Neuronal stem cell (in vitro differentiated cells): Measurements from ENCODE around the gene PEX16.

ENCODE experiments used
- DNase-seq: peaks from one replicate; pipeline ENCODE4 v3.0.0-alpha.2; 2013; ENCODE audit warnings: low spot score
- H2AFZ ChIP-seq: one replicate; pipeline ENCODE4 v1.6.1; 2013; ENCODE audit warnings: mild to moderate bottlenecking, low read length, inconsistent platforms
- H2AK5ac ChIP-seq: 2 replicates; pipeline ENCODE4 v1.6.1; 2013; ENCODE audit warnings: low read depth, mild to moderate bottlenecking, inconsistent platforms, low read length, moderate library complexity, mixed read lengths
- H2BK120ac ChIP-seq: 2 replicates; pipeline ENCODE4 v1.6.1; 2013; ENCODE audit warnings: low read depth, mild to moderate bottlenecking, inconsistent platforms, low read length, moderate library complexity, mixed read lengths
- H2BK12ac ChIP-seq: one replicate; pipeline ENCODE4 v1.6.1; 2013; ENCODE audit warnings: low read length, inconsistent platforms
- H2BK15ac ChIP-seq: 2 replicates; pipeline ENCODE4 v1.6.1; 2013; ENCODE audit warnings: mild to moderate bottlenecking, low read length, inconsistent platforms, mixed read lengths
- H2BK5ac ChIP-seq: one replicate; pipeline ENCODE4 v1.6.1; 2013; ENCODE audit warnings: inconsistent platforms, mild to moderate bottlenecking, low read length, moderate library complexity
- H3K14ac ChIP-seq: one replicate; pipeline ENCODE4 v1.6.1; 2013; ENCODE audit warnings: low read length, inconsistent platforms
- H3K18ac ChIP-seq: 2 replicates; pipeline ENCODE4 v1.6.1; 2013; ENCODE audit warnings: low read length, inconsistent platforms
- H3K23ac ChIP-seq: 2 replicates; pipeline ENCODE4 v1.6.1; 2013; ENCODE audit warnings: low read depth, mild to moderate bottlenecking, mixed read lengths, low read length, inconsistent platforms; ENCODE audit not compliant: poor library complexity
- H3K27ac ChIP-seq: replicated peaks from 3 replicates; pipeline ENCODE4 v1.5.1; 2013; ENCODE audit warnings: low read length, inconsistent platforms
- H3K27me3 ChIP-seq, 3 experiments: 2 replicates each; pipeline ENCODE4 v1.6.1; 2013; ENCODE audit warnings: low read length in 3 of 3, mild to moderate bottlenecking in 2 of 3, inconsistent platforms in 1 of 3, low read depth in 1 of 3, mixed read lengths in 1 of 3, moderate library complexity in 1 of 3; ENCODE audit not compliant: control insufficient read depth in 3 of 3, insufficient read depth in 3 of 3
- H3K36me3 ChIP-seq, 2 donors: replicated peaks in 1 of 2; 2 replicates each; pipeline ENCODE4 v1.6.1; 2013; ENCODE audit warnings: low read length in 2 of 2; ENCODE audit not compliant: control insufficient read depth in 2 of 2, insufficient read depth in 2 of 2
- H3K4ac ChIP-seq: 2 replicates; pipeline ENCODE4 v1.6.1; 2013; ENCODE audit warnings: inconsistent platforms, mild to moderate bottlenecking, low read length, moderate library complexity
- H3K4me1 ChIP-seq, 2 donors: 1 replicate in 1 of 2; 2 replicates in 1 of 2; pipeline ENCODE4 v1.6.1; 2013; ENCODE audit warnings: low read length in 2 of 2, low read depth in 1 of 2; ENCODE audit not compliant: control insufficient read depth in 2 of 2, insufficient read depth in 1 of 2
- H3K4me2 ChIP-seq: one replicate; pipeline ENCODE4 v1.6.1; 2013; ENCODE audit warnings: mild to moderate bottlenecking, low read length, inconsistent platforms; ENCODE audit not compliant: insufficient read depth, poor library complexity, severe bottlenecking
- H3K4me3 ChIP-seq, 2 donors: 2 replicates each; pipeline ENCODE4 v1.5.1; 2013; ENCODE audit warnings: low read length in 2 of 2, mild to moderate bottlenecking in 2 of 2, inconsistent platforms in 1 of 2, moderate library complexity in 1 of 2
- H3K79me1 ChIP-seq: one replicate; pipeline ENCODE4 v1.6.1; 2013; ENCODE audit warnings: low read depth, mild to moderate bottlenecking, inconsistent platforms, low read length, moderate library complexity
- H3K9ac ChIP-seq: one replicate; pipeline ENCODE4 v1.6.1; 2013; ENCODE audit warnings: mild to moderate bottlenecking, low read depth, low read length, inconsistent platforms; ENCODE audit not compliant: poor library complexity
- H3K9me3 ChIP-seq, 2 donors: replicated peaks in 1 of 2; 2 replicates each; pipeline versions ENCODE3 to v1.6.1; 2013; ENCODE audit warnings: low read length in 2 of 2, mild to moderate bottlenecking in 2 of 2, inconsistent platforms in 1 of 2, low read depth in 1 of 2, mixed read lengths in 1 of 2, moderate library complexity in 1 of 2; ENCODE audit not compliant: control insufficient read depth in 2 of 2, insufficient read depth in 1 of 2
- H4K8ac ChIP-seq: one replicate; pipeline ENCODE4 v1.6.1; 2013; ENCODE audit warnings: low read depth, mild to moderate bottlenecking, inconsistent platforms, low read length, moderate library complexity
- H4K91ac ChIP-seq: one replicate; pipeline ENCODE4 v1.6.1; 2013; ENCODE audit warnings: low read length, low read depth, mild to moderate bottlenecking, inconsistent platforms; ENCODE audit not compliant: poor library complexity
- WGBS, 2 donors: extraction: QIAGEN DNeasy Blood & Tissue Kit; methylation state at CpG; one replicate each; pipeline ENCODE4 v1.1.7; 2013; ENCODE audit warnings: missing lambda C conversion rate in 2 of 2, mixed read lengths in 1 of 2; ENCODE audit not compliant: insufficient read length in 2 of 2, insufficient replicate concordance in 1 of 2; ENCODE audit errors: extremely low coverage in 2 of 2; 5-methylcytosine and 5-hydroxymethylcytosine counted together

The PEX16 gene

DNA sequence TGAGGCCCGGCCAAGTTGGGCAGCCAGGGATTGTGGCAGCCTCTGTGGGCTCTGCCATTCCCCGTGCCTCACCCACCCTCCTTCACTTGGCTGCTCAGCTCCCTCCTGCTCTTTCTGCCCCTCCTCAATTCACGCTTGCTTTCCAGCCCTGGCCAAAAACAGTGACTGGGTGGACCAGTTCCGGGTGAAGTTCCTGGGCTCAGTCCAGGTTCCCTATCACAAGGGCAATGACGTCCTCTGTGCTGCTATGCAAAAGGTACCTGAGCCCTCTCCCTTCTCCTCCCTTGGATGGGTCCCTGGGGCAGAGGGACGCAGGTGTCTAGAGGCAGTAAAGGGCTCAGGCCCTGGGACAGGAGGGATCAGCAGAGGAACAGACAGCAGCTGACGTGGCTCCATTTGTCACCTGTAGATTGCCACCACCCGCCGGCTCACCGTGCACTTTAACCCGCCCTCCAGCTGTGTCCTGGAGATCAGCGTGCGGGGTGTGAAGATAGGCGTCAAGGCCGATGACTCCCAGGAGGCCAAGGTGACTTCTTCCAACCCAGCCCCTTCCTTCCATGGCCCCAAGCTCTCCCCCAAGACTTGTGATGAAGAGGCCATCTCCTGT is 13.3 kb downstream of the PEX16 start:
- no peak overlapping the region for H3K27ac ChIP-seq
- peaks cover 0 to 7% (median 0%) of the 10 kb centered on the region in 3 experiments for H3K27me3 ChIP-seq
- no peaks in the 10 kb centered on the region for H3K9me3 ChIP-seq
- no peak overlapping the region for H4K8ac ChIP-seq
- no peak overlapping the region for H4K91ac ChIP-seq
- no peak overlapping the region for H2BK5ac ChIP-seq
- H3K4me3 ChIP-seq = no peak overlapping the region
- H2BK12ac ChIP-seq = no peak overlapping the region
- H3K23ac ChIP-seq = no peak overlapping the region
- no peak for DNase-seq
- H3K14ac ChIP-seq = no peak overlapping the region
- peaks cover 11 to 13% of the 10 kb centered on the region in 2 donors for H3K4me1 ChIP-seq
- no peak overlapping the region for H3K18ac ChIP-seq
- no peak overlapping the region for H3K9ac ChIP-seq
- H2AFZ ChIP-seq = no peak overlapping the region
- H3K4ac ChIP-seq = no peak overlapping the region
- H2BK15ac ChIP-seq = no peak overlapping the region
- peaks cover 15 to 32% of the 10 kb centered on the region in 2 donors for H3K36me3 ChIP-seq
- H3K79me1 ChIP-seq = peaks cover 3% of the 10 kb centered on the region
- no peak overlapping the region for H2AK5ac ChIP-seq
- no peak overlapping the region for H3K4me2 ChIP-seq
- H2BK120ac ChIP-seq = no peak overlapping the region
- no CpG with 5 or more reads among the region's 15 CpGs for WGBS, 2 donors

DNA sequence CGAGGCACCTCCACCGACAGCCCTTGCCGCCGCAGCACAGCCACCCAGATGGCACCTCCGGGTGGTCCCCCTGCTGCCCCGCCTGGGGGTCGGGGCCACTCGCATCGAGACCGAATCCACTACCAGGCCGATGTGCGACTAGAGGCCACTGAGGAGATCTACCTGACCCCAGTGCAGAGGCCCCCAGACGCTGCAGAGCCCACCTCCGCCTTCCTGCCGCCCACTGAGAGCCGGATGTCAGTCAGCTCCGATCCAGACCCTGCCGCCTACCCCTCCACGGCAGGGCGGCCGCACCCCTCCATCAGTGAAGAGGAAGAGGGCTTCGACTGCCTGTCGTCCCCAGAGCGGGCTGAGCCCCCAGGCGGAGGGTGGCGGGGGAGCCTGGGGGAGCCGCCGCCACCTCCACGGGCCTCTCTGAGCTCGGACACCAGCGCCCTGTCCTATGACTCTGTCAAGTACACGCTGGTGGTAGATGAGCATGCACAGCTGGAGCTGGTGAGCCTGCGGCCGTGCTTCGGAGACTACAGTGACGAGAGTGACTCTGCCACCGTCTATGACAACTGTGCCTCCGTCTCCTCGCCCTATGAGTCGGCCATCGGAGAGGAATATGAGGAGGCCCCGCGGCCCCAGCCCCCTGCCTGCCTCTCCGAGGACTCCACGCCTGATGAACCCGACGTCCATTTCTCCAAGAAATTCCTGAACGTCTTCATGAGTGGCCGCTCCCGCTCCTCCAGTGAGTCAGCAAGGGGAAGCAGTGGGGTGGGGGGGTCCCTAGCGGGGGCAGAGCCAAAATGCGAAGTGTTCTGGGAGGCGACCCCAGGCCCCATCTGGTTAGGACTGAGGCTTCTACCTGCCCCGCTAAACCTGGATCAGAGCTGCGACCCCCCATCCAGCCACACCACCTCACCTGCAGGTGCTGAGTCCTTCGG is 15.0 kb downstream of the PEX16 start:
- no peaks in the 10 kb centered on the region for H3K9me3 ChIP-seq
- H2AFZ ChIP-seq = no peak overlapping the region
- H3K36me3 ChIP-seq = peaks cover 15 to 32% of the 10 kb centered on the region in 2 donors
- H3K4me1 ChIP-seq = peaks cover 18 to 27% of the 10 kb centered on the region in 2 donors
- H3K9ac ChIP-seq = peak overlapping the region; percentile 40
- no peak overlapping the region for H3K4ac ChIP-seq
- no peak overlapping the region for H4K91ac ChIP-seq
- H4K8ac ChIP-seq = peak overlapping the region; percentile 10
- peak overlapping the region; percentile 67 for H3K23ac ChIP-seq
- H3K27ac ChIP-seq = no peak overlapping the region
- DNase-seq = no peak
- H3K4me2 ChIP-seq = no peak overlapping the region
- no peak overlapping the region for H2BK120ac ChIP-seq
- H3K14ac ChIP-seq = no peak overlapping the region
- no peak overlapping the region for H3K18ac ChIP-seq
- H2AK5ac ChIP-seq = no peak overlapping the region
- no CpG with 5 or more reads among the region's 56 CpGs for WGBS, 2 donors
- no peak overlapping the region for H2BK15ac ChIP-seq
- no peak overlapping the region for H3K4me3 ChIP-seq
- H3K79me1 ChIP-seq = peaks cover 3% of the 10 kb centered on the region
- H2BK12ac ChIP-seq = no peak overlapping the region
- H3K27me3 ChIP-seq = peaks cover 0 to 7% (median 0%) of the 10 kb centered on the region in 3 experiments
- no peak overlapping the region for H2BK5ac ChIP-seq

DNA sequence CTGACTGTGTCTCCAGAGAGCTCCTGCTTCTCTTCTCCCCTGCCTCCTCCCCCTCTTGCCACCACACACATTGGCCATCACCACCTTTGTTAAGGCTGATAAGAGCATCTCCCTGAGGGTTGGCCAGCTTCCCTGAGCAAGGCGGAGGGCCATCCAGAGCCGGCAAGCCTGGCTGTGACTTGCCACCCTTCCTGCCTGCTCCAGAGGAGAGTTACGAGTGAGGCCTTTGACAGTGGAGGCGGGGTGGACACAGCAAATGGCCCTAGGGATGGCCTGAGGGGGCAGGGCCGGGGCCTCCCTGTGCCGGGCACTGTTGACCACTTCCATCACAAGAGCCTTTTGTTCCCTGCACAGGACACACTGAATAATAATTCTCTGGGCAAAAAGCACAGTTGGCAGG is 16.1 kb downstream of the PEX16 start:
- Histone ChIP-seq H3K9me3 (no peaks in the 10 kb centered on the region), H2BK5ac (no peak overlapping the region), H3K18ac (no peak overlapping the region), H3K9ac (peak overlapping the region; percentile 9), H3K27ac (no peak overlapping the region), H4K91ac (no peak overlapping the region), H3K27me3 (peaks cover 0 to 7% (median 0%) of the 10 kb centered on the region in 3 experiments), H2AFZ (no peak overlapping the region), H3K4ac (no peak overlapping the region), H4K8ac (no peak overlapping the region), H3K14ac (peak overlapping the region; percentile 31), H2BK120ac (no peak overlapping the region), H2AK5ac (no peak overlapping the region), H2BK12ac (no peak overlapping the region), H3K79me1 (peaks cover 3% of the 10 kb centered on the region), H3K4me2 (no peak overlapping the region), H3K36me3 (peaks cover 15 to 32% of the 10 kb centered on the region in 2 donors), H3K4me1 (peaks cover 22 to 35% of the 10 kb centered on the region in 2 donors), H3K23ac (no peak overlapping the region), H3K4me3 (peak overlapping the region in 1 of 2 donors; percentile 79), H2BK15ac (no peak overlapping the region)
- WGBS, 2 donors = no CpG with 5 or more reads among the region's 6 CpGs
- DNase-seq = no peak
